ENCODE measurements around the gene HIPK1. TPM values are rescaled to one million over a fixed set of nuclear protein-coding genes. Genes with fewer than 3 reads are reported as not detected.

Gene HIPK1
- total RNA-seq, 1 experiment from 2014 or later: 40.1 TPM

GRCh38 chr1:113934006-113934405, 4.9 kb downstream of the HIPK1 start (continued):
- TF ChIP-seq, protein P1, sequence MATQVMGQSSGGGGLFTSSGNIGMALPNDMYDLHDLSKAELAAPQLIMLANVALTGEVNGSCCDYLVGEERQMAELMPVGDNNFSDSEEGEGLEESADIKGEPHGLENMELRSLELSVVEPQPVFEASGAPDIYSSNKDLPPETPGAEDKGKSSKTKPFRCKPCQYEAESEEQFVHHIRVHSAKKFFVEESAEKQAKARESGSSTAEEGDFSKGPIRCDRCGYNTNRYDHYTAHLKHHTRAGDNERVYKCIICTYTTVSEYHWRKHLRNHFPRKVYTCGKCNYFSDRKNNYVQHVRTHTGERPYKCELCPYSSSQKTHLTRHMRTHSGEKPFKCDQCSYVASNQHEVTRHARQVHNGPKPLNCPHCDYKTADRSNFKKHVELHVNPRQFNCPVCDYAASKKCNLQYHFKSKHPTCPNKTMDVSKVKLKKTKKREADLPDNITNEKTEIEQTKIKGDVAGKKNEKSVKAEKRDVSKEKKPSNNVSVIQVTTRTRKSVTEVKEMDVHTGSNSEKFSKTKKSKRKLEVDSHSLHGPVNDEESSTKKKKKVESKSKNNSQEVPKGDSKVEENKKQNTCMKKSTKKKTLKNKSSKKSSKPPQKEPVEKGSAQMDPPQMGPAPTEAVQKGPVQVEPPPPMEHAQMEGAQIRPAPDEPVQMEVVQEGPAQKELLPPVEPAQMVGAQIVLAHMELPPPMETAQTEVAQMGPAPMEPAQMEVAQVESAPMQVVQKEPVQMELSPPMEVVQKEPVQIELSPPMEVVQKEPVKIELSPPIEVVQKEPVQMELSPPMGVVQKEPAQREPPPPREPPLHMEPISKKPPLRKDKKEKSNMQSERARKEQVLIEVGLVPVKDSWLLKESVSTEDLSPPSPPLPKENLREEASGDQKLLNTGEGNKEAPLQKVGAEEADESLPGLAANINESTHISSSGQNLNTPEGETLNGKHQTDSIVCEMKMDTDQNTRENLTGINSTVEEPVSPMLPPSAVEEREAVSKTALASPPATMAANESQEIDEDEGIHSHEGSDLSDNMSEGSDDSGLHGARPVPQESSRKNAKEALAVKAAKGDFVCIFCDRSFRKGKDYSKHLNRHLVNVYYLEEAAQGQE (IDR thresholded peaks at IDR 0.05; ENCODE audit: low read depth): no peak
- no peak for TF ChIP-seq CEBPB (IDR thresholded peaks at IDR 0.05; ENCODE audit: low read depth)

DNA sequence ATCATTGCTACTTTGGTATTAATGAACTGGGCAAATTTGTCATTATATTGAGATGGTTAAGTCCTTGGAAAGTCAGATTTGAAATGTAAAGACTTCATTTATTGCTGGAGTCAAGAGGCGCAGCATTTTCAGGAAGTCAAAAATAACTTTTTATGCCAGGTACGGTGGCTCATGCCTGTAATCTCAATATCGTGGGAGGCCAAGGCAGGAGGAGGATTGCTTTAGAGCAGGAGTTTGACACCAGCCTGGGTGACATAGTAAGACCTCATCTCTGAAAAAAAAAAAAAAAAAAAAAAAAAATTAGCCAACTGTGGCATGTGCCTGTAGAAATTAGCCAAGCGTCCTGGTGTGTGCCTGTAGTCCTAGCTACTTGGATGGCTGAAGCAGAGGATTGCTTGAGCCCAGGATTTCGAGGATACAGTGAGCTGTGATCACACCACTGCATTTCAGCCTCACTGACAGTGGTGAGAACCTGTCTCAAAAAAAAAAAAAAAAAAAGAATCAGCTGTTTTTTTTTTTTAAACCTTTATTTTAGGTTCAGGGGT, 5.5 kb downstream of the HIPK1 start:
- no peak overlapping the region for H3K27ac ChIP-seq (ENCODE audit: low read depth, low read length)
- no peak for ATAC-seq
- no peaks in the 10 kb centered on the region for H3K36me3 ChIP-seq (ENCODE audit: control insufficient read depth in 1 of 2, insufficient read depth in 2 of 2, low read length in 2 of 2)
- DNase-seq (ENCODE audit: low read depth, low spot score): no peak
- no peaks in the 10 kb centered on the region for H3K9me2 ChIP-seq (ENCODE audit: insufficient read depth)
- POLR2A ChIA-PET: no interaction called here
- peaks cover 10 to 15% of the 10 kb centered on the region in 2 experiments; a peak in 3 of 4 replicates for H3K4me1 ChIP-seq (ENCODE audit: control insufficient read depth in 1 of 2, insufficient read depth in 2 of 2, low read length in 2 of 2)
- CTCF ChIA-PET: interaction anchor here (1.1 kb wide), 1 partner anchor 99 kb away, joined by 4 read pairs; no protein-coding TSS in a partner anchor
- no peak overlapping the region for H3K4me3 ChIP-seq (replicated peaks in 1 of 2; ENCODE audit: low read depth in 1 of 2, low read length in 2 of 2)
- no peak overlapping the region for H3K9ac ChIP-seq (ENCODE audit: low read length)
- no peak overlapping the region for H2AFZ ChIP-seq (ENCODE audit: low read depth, low read length, poor library complexity, severe bottlenecking)
- RAD21 ChIA-PET (ENCODE audit: low non-redundant PET in 1 of 2, low total read pairs in 2 of 2, uncharacterized antibody in 2 of 2, unreplicated experiment in 2 of 2): no interaction called here
- H3K27me3 ChIP-seq (ENCODE audit: insufficient read depth, low read length): no peaks in the 10 kb centered on the region
- BruUV-seq (replicated peaks): no TSS peak
- H3K79me2 ChIP-seq (ENCODE audit: insufficient read depth, low read length): peaks cover 93% of the 10 kb centered on the region
- H3K9me3 ChIP-seq (ENCODE audit: control insufficient read depth in 1 of 2, insufficient read depth in 1 of 2, low read depth in 1 of 2, low read length in 2 of 2): no peaks in the 10 kb centered on the region
- intact Hi-C loops (cut with micrococcal nuclease): no loop called here
- TF ChIP-seq ZNF274 (IDR thresholded peaks at IDR 0.05; ENCODE audit: low read depth, low read length) (no peak), POLR2AphosphoS5 (IDR thresholded peaks at IDR 0.05; ENCODE audit: low read depth, low read length) (no peak), EZH2 (IDR thresholded peaks at IDR 0.05) (no peak), POLR2A (IDR thresholded peaks at IDR 0.05; ENCODE audit: borderline replicate concordance, extremely low read depth, insufficient read depth, insufficient read length) (no peak), ZFX (IDR thresholded peaks at IDR 0.05) (no peak), CEBPB (IDR thresholded peaks at IDR 0.05; ENCODE audit: low read depth) (no peak), CBX3 (IDR thresholded peaks at IDR 0.05; ENCODE audit: low read depth) (no peak), ZBTB33 (IDR thresholded peaks at IDR 0.05; ENCODE audit: extremely low read depth, insufficient replicate concordance, low read length) (no peak), EGR1 (IDR thresholded peaks at IDR 0.05; ENCODE audit: low read depth) (no peak), RAD21 (IDR thresholded peaks at IDR 0.05; ENCODE audit: low read depth) (no peak), TCF7L2 (IDR thresholded peaks at IDR 0.05; ENCODE audit: borderline replicate concordance, extremely low read depth, insufficient read depth, insufficient read length) (no peak), EZH2phosphoT487 (IDR thresholded peaks at IDR 0.05; ENCODE audit: borderline replicate concordance) (no peak), FOSL1 (IDR thresholded peaks at IDR 0.05; ENCODE audit: low read depth) (no peak), SP1 (IDR thresholded peaks at IDR 0.05; ENCODE audit: low read depth) (no peak), JUND (IDR thresholded peaks at IDR 0.05) (no peak)
- no peak overlapping the region for H3K4me2 ChIP-seq (ENCODE audit: low read length)
- 0 out of 2 replicates have a peak, but pooled peaks cover 2% of the 10 kb centered on the region for H4K20me1 ChIP-seq (ENCODE audit: insufficient read depth)
